Calu3 (cell line): ENCODE measurements around the gene PTPRN2. TPM values are rescaled to one million over a fixed set of nuclear protein-coding genes. Genes with fewer than 3 reads are reported as not detected.

ENCODE experiments used
- BruUV-seq: library from RNA; stranded (reverse); fragments of 400-500 nt; replicated peaks from 2 replicates; lab custom pipeline; 2021; lab: Mats Ljungman, UMichigan
- CTCF ChIA-PET: fragments of 300-600 bp; sonication (Branson Sonifier 250); formaldehyde crosslinking; loops from one replicate; lab custom pipeline; 2022; ENCODE audit warnings: antibody characterized with exemption; lab: Charles Lee
- DNase-seq: peaks from one replicate; pipeline ENCODE4 v3.0.0; 2022
- H3K27ac Mint-ChIP-seq: one replicate; pipeline ENCODE4 v1.8.0; 2022; ENCODE audit warnings: mixed read lengths; ENCODE audit not compliant: unreplicated experiment
- H3K27me3 Mint-ChIP-seq: one replicate; pipeline ENCODE4 v1.8.0; 2022; ENCODE audit warnings: mixed read lengths; ENCODE audit not compliant: unreplicated experiment
- H3K36me3 Mint-ChIP-seq: one replicate; pipeline ENCODE4 v1.8.0; 2022; ENCODE audit warnings: mild to moderate bottlenecking, moderate library complexity, mixed read lengths; ENCODE audit not compliant: insufficient read depth, unreplicated experiment
- H3K4me1 Mint-ChIP-seq: one replicate; pipeline ENCODE4 v1.8.0; 2022; ENCODE audit warnings: mild to moderate bottlenecking, low read depth, mixed read lengths; ENCODE audit not compliant: unreplicated experiment
- H3K4me3 Mint-ChIP-seq: one replicate; pipeline ENCODE4 v1.8.0; 2022; ENCODE audit warnings: mild to moderate bottlenecking, low read depth, moderate library complexity, mixed read lengths; ENCODE audit not compliant: unreplicated experiment
- H3K9me3 Mint-ChIP-seq: one replicate; pipeline ENCODE4 v1.8.0; 2022; ENCODE audit warnings: low read depth, mixed read lengths; ENCODE audit not compliant: unreplicated experiment
- CTCF ChIP-seq: fragments of 200-600 bp; IDR thresholded peaks from one replicate; pipeline ENCODE4 v1.8.0; 2022; ENCODE audit warnings: antibody characterized with exemption; ENCODE audit not compliant: unreplicated experiment
- intact Hi-C: fragments of 100-400 bp; cut with micrococcal nuclease; formaldehyde crosslinking; loops from one replicate; pipeline ENCODE4 v1.10.0; 2022; ENCODE audit not compliant: unreplicated experiment
- total RNA-seq: library from RNA; stranded (reverse); gene quantifications from 2 replicates; pipeline ENCODE4 v1.2.3, GENCODE V29; 2022

PTPRN2 gene
- total RNA-seq, 1 experiment from 2014 or later = 2.0 TPM

- no peak overlapping the region for H3K4me3 Mint-ChIP-seq
- CTCF ChIA-PET = no interaction called here
- no TSS peak for BruUV-seq
- no peaks in the 10 kb centered on the region for H3K27me3 Mint-ChIP-seq
- peaks cover 16% of the 10 kb centered on the region for H3K9me3 Mint-ChIP-seq
- peaks cover 5% of the 10 kb centered on the region for H3K36me3 Mint-ChIP-seq
- no peak for DNase-seq
- H3K27ac Mint-ChIP-seq = no peak overlapping the region
- TF ChIP-seq CTCF = no peak
- intact Hi-C loops = no loop called here
- no peaks in the 10 kb centered on the region for H3K4me1 Mint-ChIP-seq
Measured at GRCh38 chr7:158357898-158358821, 229.5 kb downstream of the PTPRN2 start.

GRCh38 chr7:158357106-158357897 lies 230.3 kb downstream of the PTPRN2 start:
- no peak for DNase-seq
- H3K9me3 Mint-ChIP-seq = peaks cover 16% of the 10 kb centered on the region
- no peaks in the 10 kb centered on the region for H3K4me1 Mint-ChIP-seq
- CTCF ChIA-PET = no interaction called here
- no TSS peak for BruUV-seq
- intact Hi-C loops = no loop called here
- no peak for TF ChIP-seq CTCF
- no peak overlapping the region for H3K4me3 Mint-ChIP-seq
- H3K27ac Mint-ChIP-seq = no peak overlapping the region
- no peaks in the 10 kb centered on the region for H3K27me3 Mint-ChIP-seq
- peaks cover 5% of the 10 kb centered on the region for H3K36me3 Mint-ChIP-seq

GRCh38 chr7:158356454-158356853 lies 231.2 kb downstream of the PTPRN2 start:
- no TSS peak for BruUV-seq
- CTCF ChIA-PET = no interaction called here
- no peak for TF ChIP-seq CTCF
- intact Hi-C loops = no loop called here
- H3K27me3 Mint-ChIP-seq = no peaks in the 10 kb centered on the region
- peaks cover 4% of the 10 kb centered on the region for H3K36me3 Mint-ChIP-seq
- H3K9me3 Mint-ChIP-seq = peaks cover 11% of the 10 kb centered on the region
- H3K4me3 Mint-ChIP-seq = no peak overlapping the region
- no peak overlapping the region for H3K27ac Mint-ChIP-seq
- H3K4me1 Mint-ChIP-seq = no peaks in the 10 kb centered on the region
- DNase-seq = no peak

GRCh38 chr7:158355456-158356065 lies 232.1 kb downstream of the PTPRN2 start:
- intact Hi-C loops = no loop called here
- Mint-ChIP-seq H3K27me3 (no peaks in the 10 kb centered on the region), H3K4me3 (no peak overlapping the region), H3K27ac (no peak overlapping the region), H3K36me3 (no peaks in the 10 kb centered on the region), H3K4me1 (no peaks in the 10 kb centered on the region), H3K9me3 (peaks cover 9% of the 10 kb centered on the region)
- DNase-seq = no peak
- CTCF ChIA-PET = no interaction called here
- TF ChIP-seq CTCF = no peak
- no TSS peak for BruUV-seq
